HG03432 (cell line): ENCODE results near the gene CAMK4.

Source experiments
- ATAC-seq: cut with Tn5 transposase; IDR thresholded peaks from one replicate; pipeline ENCODE4 v1.9.1; 2021; ENCODE audit warnings: mild to moderate bottlenecking, moderate library complexity; ENCODE audit not compliant: unreplicated experiment

CAMK4 gene

GRCh38 chr5:111520908-111521307 is 296.7 kb downstream of the CAMK4 start:
- no peak for ATAC-seq

- no peak for ATAC-seq
Measured at GRCh38 chr5:111528056-111528455, 303.9 kb downstream of the CAMK4 start.

DNA sequence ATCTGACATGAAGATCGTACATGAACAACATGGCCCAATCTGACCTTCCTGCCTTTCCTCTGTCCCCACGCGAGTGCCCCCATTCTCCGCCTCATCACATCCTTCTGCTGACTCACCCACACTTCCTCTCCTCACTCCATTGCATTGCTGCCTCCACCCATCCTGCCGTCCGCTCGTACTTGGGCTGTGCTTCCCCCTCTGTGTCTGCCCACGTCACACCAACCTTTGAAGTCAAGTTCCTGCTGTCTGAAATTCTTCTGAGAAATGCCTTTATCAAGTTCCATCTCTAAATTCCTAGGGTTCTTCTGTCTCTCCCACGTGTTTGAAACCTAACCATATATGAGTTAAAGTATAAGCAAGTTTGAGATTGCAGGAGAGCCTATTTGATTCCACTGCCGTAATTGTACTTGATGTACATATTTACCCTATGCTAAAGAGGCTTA is 306.1 kb downstream of the CAMK4 start:
- peak; percentile 98 for ATAC-seq

DNA sequence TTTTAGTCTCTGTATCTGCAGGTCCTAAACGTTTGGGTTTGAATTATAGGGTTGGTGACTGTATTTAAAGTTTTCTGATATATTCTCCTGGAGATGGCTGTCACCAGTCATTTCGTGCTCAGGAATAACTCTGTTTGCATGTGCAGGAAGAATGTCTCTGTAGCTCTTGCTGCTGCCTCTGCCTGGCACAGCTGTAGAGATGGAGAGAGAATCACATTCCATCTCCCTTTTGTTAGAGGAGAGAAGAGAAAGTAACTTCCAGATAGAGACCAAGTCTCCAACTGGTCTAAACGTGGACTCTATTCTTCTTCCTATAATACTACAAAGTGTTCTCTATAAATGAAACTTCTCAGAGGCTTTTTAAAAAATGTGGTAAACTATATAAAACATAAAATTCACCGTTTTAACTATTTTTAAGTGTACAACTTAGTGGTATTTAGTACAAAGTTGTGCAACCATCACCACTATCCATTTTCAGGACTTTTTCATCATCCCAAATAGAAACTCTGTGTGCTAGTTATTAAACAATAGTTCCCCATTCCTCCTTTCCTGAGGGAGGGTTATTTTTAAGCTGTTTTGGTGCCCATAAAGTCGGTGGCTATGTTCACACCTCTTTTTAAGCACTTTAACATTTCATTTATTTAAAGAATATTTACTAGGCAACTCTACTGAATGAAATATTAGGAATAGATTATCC is 308.9 kb downstream of the CAMK4 start:
- no peak for ATAC-seq

- no peak for ATAC-seq
Measured at GRCh38 chr5:111535879-111536549, 311.8 kb downstream of the CAMK4 start.

DNA sequence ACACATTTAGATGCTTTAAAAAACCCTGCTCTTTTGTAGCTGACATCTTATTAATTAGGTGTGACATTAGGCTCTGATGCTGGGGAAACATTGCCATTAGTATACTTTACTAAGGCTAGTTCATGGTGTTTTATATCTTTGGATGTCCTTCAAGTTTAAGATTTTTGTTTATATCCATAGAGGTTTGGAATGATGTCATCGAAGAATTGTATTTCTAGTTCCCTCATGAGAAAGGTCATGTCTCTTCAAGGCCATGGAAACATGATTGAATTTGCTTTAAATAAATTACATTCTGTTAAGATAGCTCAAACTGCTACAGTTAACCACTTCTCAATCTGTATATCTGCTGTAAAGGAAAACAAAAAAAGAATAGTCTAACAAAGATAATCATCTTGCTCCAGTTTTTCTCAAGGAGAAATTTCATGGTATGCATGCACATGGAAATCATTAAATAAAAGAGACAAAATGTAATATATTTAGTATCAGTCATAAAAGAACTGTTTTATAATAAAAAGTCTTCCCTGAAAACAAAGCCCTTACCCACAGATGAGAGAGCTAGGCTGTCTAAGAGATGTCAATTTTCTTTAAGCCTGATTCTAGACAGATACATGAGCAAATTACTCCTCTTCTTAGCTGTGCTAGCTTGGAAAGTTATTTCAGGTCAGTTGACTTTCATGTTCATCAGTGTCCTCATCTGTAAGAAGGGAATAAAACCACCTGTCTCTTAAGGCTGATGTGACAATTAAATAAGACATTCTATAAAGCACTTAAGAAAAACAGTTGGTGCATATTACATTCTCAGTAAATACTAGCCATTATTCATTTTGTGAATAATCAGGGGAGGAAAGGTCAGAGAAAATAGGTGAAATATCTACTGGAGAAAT is 313.2 kb downstream of the CAMK4 start:
- no peak for ATAC-seq
